Liver (tissue), 9 donors: ENCODE measurements around the gene OPHN1. TPM values are rescaled to one million over a fixed set of nuclear protein-coding genes. Genes with fewer than 3 reads are reported as not detected.

Experiments used
- DNase-seq: peaks from one replicate; pipeline ENCODE4 v3.0.0-alpha.2; 2017; ENCODE audit warnings: low spot score
- H3K27ac ChIP-seq, 2 donors: one replicate each; pipeline ENCODE4 v1.7.0; 2013; ENCODE audit warnings: inconsistent platforms in 2 of 2, low read length in 2 of 2, control low read depth in 1 of 2, low read depth in 1 of 2, mild to moderate bottlenecking in 1 of 2
- H3K27me3 ChIP-seq, 4 donors: one replicate each; pipeline versions ENCODE4 v1.6.1 to v1.7.0; 2013; ENCODE audit warnings: low read length in 3 of 4, inconsistent platforms in 1 of 4, mild to moderate bottlenecking in 1 of 4, moderate library complexity in 1 of 4; ENCODE audit not compliant: control insufficient read depth in 4 of 4, insufficient read depth in 4 of 4
- H3K36me3 ChIP-seq, 4 donors: one replicate each; pipeline versions ENCODE4 v1.6.1 to v1.7.0; 2013; ENCODE audit warnings: low read length in 3 of 4, mild to moderate bottlenecking in 3 of 4, low read depth in 1 of 4, moderate library complexity in 1 of 4; ENCODE audit not compliant: control insufficient read depth in 4 of 4, insufficient read depth in 3 of 4
- H3K4me1 ChIP-seq, 4 donors: one replicate each; pipeline versions ENCODE4 v1.6.1 to v1.7.0; 2013; ENCODE audit warnings: low read length in 3 of 4, mild to moderate bottlenecking in 3 of 4, moderate library complexity in 1 of 4; ENCODE audit not compliant: control insufficient read depth in 4 of 4, insufficient read depth in 4 of 4
- H3K4me3 ChIP-seq, 3 donors: one replicate each; pipeline versions ENCODE4 v1.6.1 to v1.7.0; 2013; ENCODE audit warnings: low read length in 3 of 3, control low read depth in 1 of 3, low read depth in 1 of 3, mild to moderate bottlenecking in 1 of 3
- H3K9ac ChIP-seq, 2 donors: one replicate each; pipeline ENCODE4 v1.7.0; 2013; ENCODE audit warnings: low read length in 2 of 2, mild to moderate bottlenecking in 2 of 2, moderate library complexity in 2 of 2, control low read depth in 1 of 2, low read depth in 1 of 2
- H3K9me3 ChIP-seq, 4 donors: one replicate each; pipeline versions ENCODE4 v1.6.1 to v1.7.0; 2013; ENCODE audit warnings: low read length in 3 of 4; ENCODE audit not compliant: control insufficient read depth in 4 of 4
- EGR1 ChIP-seq, 2 donors: IDR thresholded peaks; 2 replicates each; pipeline ENCODE4 v1.6.1; 2016 to 2018; ENCODE audit warnings: antibody characterized with exemption in 2 of 2, low read depth in 2 of 2
- FOXA1 ChIP-seq: IDR thresholded peaks from 2 replicates; pipeline ENCODE4 v1.6.1; 2016; ENCODE audit warnings: antibody characterized with exemption
- FOXA2 ChIP-seq: IDR thresholded peaks from 2 replicates; pipeline ENCODE4 v1.6.1; 2016; ENCODE audit warnings: antibody characterized with exemption
- GABPA ChIP-seq, 2 donors: IDR thresholded peaks in 1 of 2; conservative IDR thresholded peaks in 1 of 2; 2 replicates each; pipeline ENCODE4 v1.6.1; 2016; ENCODE audit warnings: antibody characterized with exemption in 2 of 2, mild to moderate bottlenecking in 1 of 2, moderate library complexity in 1 of 2
- HNF4A ChIP-seq, 2 donors: conservative IDR thresholded peaks; 2 replicates each; pipeline ENCODE4 v1.6.1; 2016; ENCODE audit warnings: antibody characterized with exemption in 2 of 2, mild to moderate bottlenecking in 2 of 2
- HNF4G ChIP-seq: IDR thresholded peaks from 2 replicates; pipeline ENCODE4 v1.6.1; 2016; ENCODE audit warnings: antibody characterized with exemption
- JUND ChIP-seq, 2 donors: IDR thresholded peaks; 2 replicates each; pipeline ENCODE4 v1.6.1; 2016; ENCODE audit warnings: antibody characterized with exemption in 2 of 2
- NR2F2 ChIP-seq: IDR thresholded peaks from 2 replicates; pipeline ENCODE4 v1.6.1; 2016; ENCODE audit warnings: antibody characterized with exemption
- RAD21 ChIP-seq, 2 donors: IDR thresholded peaks; 2 replicates each; pipeline ENCODE4 v1.6.1; 2016; ENCODE audit warnings: antibody characterized with exemption in 2 of 2, mild to moderate bottlenecking in 2 of 2
- RXRA ChIP-seq, 2 donors: IDR thresholded peaks; 2 replicates each; pipeline ENCODE4 v1.6.1; 2017 to 2018; ENCODE audit warnings: antibody characterized with exemption in 2 of 2, mild to moderate bottlenecking in 1 of 2
- SP1 ChIP-seq: IDR thresholded peaks from 2 replicates; pipeline ENCODE4 v1.6.1; 2018; ENCODE audit warnings: antibody characterized with exemption, mild to moderate bottlenecking
- TAF1 ChIP-seq: conservative IDR thresholded peaks from 2 replicates; pipeline ENCODE4 v1.6.1; 2016; ENCODE audit warnings: antibody characterized with exemption, mild to moderate bottlenecking
- YY1 ChIP-seq: IDR thresholded peaks from 2 replicates; pipeline ENCODE4 v1.6.1; 2016; ENCODE audit warnings: antibody characterized with exemption, mild to moderate bottlenecking
- WGBS: extraction: QIAGEN DNeasy Blood & Tissue Kit; methylation state at CpG from one replicate; pipeline ENCODE4 v1.1.7; 2013; 5-methylcytosine and 5-hydroxymethylcytosine counted together
- polyA plus RNA-seq, 2 donors: library from polyadenylated mRNA; stranded (reverse) in 1 of 2; unstranded in 1 of 2; fragments of 200-250 nt in 1 of 2; fragments of >200 nt in 1 of 2; fragmentation: Nextera tagmentation in 1 of 2; extraction: Ambion mirVana in 1 of 2; gene quantifications; one replicate each; pipeline versions ENCODE4 v1.2.1 to v1.2.3, GENCODE V29; 2013 to 2015
- total RNA-seq, 2 donors: library from RNA; depleted of rRNA; stranded (reverse); fragments of >200 nt; gene quantifications; one replicate each; pipeline ENCODE4 v1.2.3, GENCODE V29; 2014
- TF ChIP-seq, protein P1 (sequence below): IDR thresholded peaks from 2 replicates; pipeline ENCODE4 v1.6.1; 2016; ENCODE audit warnings: antibody characterized with exemption
- TF ChIP-seq, protein P2 (sequence below): IDR thresholded peaks from 2 replicates; pipeline ENCODE4 v1.6.1; 2016; ENCODE audit warnings: antibody characterized with exemption, mild to moderate bottlenecking
- TF ChIP-seq, protein P3 (sequence below): IDR thresholded peaks from 2 replicates; pipeline ENCODE4 v1.6.1; 2016; ENCODE audit warnings: antibody characterized with exemption
- TF ChIP-seq, protein P4 (sequence below): fragments of 150-350 bp; IDR thresholded peaks from 2 replicates; pipeline ENCODE4 v1.5.1; 2017; ENCODE audit warnings: improper control_type of control experiment, low read depth, low read length; ENCODE audit not compliant: missing input control
- TF ChIP-seq, protein P5 (sequence below): IDR thresholded peaks from 2 replicates; pipeline ENCODE4 v1.6.1; 2016; ENCODE audit warnings: antibody characterized with exemption
- donor health status: healthy.
- donor health status: healthy.
- donor health status: healthy.
- donor health status: healthy.
- donor health status: healthy.

The OPHN1 gene
- total and polyA plus RNA-seq, 4 donors, result 0.17 to 1.2 (median 0.60) TPM

DNA sequence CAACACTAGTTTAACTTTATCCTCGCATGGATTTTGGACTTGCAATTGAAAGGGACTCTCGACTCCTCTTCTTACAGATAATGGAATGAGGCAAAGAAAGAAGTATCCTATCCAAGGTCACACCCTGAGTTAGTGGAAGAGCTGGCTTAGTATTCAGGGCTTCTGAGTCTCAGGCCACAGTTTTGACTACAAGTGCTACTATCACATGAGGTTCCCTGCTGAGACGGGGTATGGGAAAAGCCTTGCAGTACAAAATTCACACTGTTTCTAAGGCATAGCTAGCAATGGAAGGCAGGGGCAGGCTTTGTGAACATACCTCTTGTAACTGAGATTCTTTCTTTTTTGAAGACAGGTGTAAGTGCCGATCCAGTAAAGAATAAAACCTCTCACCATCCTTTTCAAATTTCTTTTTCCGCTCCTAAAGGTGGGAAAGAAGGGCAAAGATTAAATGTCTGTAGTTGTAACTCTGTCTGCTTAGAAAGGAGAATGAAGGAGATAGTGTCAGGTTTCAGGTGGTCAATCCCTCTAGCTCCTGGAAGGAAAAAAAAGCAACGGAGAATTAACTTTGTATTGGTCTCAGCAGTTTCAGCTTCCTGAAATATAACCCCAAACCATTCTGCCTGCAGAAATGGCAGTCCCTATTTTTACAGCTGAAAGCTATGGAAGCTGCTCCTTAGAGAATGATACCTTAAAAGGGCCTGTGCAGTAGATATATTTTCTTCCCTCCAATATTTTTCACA is 199.0 kb downstream of the OPHN1 start:
- Histone ChIP-seq H3K4me3 (no peak overlapping the region), H3K27me3 (no peaks in the 10 kb centered on the region), H3K27ac (no peak overlapping the region), H3K4me1 (no peaks in the 10 kb centered on the region), H3K9me3 (no peaks in the 10 kb centered on the region), H3K9ac (no peak overlapping the region), H3K36me3 (no peaks in the 10 kb centered on the region)
- no peak for DNase-seq
- TF ChIP-seq JUND (IDR thresholded peaks at IDR 0.05) (no peak), FOXA2 (no peak), GABPA (IDR thresholded peaks at IDR 0.05 in 1 of 2, conservative IDR thresholded peaks at IDR 0.05 in 1 of 2) (no peak), RXRA (IDR thresholded peaks at IDR 0.05) (no peak), NR2F2 (no peak), SP1 (no peak), RAD21 (IDR thresholded peaks at IDR 0.05) (no peak), EGR1 (IDR thresholded peaks at IDR 0.05; ENCODE audit: low read depth in 2 of 2) (no peak), HNF4A (conservative IDR thresholded peaks at IDR 0.05) (no peak), HNF4G (no peak), FOXA1 (no peak)
- TF ChIP-seq, protein P1, sequence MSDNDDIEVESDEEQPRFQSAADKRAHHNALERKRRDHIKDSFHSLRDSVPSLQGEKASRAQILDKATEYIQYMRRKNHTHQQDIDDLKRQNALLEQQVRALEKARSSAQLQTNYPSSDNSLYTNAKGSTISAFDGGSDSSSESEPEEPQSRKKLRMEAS, result no peak
- TF ChIP-seq, protein P2, sequence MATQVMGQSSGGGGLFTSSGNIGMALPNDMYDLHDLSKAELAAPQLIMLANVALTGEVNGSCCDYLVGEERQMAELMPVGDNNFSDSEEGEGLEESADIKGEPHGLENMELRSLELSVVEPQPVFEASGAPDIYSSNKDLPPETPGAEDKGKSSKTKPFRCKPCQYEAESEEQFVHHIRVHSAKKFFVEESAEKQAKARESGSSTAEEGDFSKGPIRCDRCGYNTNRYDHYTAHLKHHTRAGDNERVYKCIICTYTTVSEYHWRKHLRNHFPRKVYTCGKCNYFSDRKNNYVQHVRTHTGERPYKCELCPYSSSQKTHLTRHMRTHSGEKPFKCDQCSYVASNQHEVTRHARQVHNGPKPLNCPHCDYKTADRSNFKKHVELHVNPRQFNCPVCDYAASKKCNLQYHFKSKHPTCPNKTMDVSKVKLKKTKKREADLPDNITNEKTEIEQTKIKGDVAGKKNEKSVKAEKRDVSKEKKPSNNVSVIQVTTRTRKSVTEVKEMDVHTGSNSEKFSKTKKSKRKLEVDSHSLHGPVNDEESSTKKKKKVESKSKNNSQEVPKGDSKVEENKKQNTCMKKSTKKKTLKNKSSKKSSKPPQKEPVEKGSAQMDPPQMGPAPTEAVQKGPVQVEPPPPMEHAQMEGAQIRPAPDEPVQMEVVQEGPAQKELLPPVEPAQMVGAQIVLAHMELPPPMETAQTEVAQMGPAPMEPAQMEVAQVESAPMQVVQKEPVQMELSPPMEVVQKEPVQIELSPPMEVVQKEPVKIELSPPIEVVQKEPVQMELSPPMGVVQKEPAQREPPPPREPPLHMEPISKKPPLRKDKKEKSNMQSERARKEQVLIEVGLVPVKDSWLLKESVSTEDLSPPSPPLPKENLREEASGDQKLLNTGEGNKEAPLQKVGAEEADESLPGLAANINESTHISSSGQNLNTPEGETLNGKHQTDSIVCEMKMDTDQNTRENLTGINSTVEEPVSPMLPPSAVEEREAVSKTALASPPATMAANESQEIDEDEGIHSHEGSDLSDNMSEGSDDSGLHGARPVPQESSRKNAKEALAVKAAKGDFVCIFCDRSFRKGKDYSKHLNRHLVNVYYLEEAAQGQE, result no peak
- TF ChIP-seq, protein P3, sequence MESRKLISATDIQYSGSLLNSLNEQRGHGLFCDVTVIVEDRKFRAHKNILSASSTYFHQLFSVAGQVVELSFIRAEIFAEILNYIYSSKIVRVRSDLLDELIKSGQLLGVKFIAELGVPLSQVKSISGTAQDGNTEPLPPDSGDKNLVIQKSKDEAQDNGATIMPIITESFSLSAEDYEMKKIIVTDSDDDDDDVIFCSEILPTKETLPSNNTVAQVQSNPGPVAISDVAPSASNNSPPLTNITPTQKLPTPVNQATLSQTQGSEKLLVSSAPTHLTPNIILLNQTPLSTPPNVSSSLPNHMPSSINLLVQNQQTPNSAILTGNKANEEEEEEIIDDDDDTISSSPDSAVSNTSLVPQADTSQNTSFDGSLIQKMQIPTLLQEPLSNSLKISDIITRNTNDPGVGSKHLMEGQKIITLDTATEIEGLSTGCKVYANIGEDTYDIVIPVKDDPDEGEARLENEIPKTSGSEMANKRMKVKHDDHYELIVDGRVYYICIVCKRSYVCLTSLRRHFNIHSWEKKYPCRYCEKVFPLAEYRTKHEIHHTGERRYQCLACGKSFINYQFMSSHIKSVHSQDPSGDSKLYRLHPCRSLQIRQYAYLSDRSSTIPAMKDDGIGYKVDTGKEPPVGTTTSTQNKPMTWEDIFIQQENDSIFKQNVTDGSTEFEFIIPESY, result no peak
- TF ChIP-seq, protein P4, sequence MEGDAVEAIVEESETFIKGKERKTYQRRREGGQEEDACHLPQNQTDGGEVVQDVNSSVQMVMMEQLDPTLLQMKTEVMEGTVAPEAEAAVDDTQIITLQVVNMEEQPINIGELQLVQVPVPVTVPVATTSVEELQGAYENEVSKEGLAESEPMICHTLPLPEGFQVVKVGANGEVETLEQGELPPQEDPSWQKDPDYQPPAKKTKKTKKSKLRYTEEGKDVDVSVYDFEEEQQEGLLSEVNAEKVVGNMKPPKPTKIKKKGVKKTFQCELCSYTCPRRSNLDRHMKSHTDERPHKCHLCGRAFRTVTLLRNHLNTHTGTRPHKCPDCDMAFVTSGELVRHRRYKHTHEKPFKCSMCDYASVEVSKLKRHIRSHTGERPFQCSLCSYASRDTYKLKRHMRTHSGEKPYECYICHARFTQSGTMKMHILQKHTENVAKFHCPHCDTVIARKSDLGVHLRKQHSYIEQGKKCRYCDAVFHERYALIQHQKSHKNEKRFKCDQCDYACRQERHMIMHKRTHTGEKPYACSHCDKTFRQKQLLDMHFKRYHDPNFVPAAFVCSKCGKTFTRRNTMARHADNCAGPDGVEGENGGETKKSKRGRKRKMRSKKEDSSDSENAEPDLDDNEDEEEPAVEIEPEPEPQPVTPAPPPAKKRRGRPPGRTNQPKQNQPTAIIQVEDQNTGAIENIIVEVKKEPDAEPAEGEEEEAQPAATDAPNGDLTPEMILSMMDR, result no peak
- 79% methylated on average over 6 of the region's 6 CpGs for WGBS

DNA sequence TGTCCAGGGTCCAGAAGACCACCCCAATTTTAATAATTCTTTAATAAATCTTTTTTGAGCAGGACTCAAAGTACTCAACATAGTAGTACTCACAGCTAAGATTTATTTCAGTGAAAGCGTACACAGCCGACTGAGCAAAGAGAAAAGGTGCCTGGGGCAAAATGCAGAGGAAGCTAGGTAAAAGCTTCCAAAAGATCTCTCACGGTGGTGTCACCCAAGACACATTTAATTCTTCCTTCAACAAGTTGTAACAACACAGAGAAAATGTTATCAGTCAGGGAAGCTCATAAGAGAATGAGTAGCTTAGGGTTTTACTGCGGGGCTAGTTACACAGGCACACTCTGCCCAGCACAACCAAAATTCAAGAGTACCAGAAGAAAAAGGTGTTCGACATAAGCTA is 201.1 kb downstream of the OPHN1 start:
- no peak overlapping the region for H3K9ac ChIP-seq
- H3K4me1 ChIP-seq, result no peaks in the 10 kb centered on the region
- WGBS, result 87% methylated on average over 5 of the region's 5 CpGs
- no peaks in the 10 kb centered on the region for H3K27me3 ChIP-seq
- H3K9me3 ChIP-seq, result no peaks in the 10 kb centered on the region
- no peaks in the 10 kb centered on the region for H3K36me3 ChIP-seq
- no peak overlapping the region for H3K4me3 ChIP-seq
- no peak for DNase-seq
- H3K27ac ChIP-seq, result no peak overlapping the region
- no peak for TF ChIP-seq YY1
- no peak for TF ChIP-seq GABPA (IDR thresholded peaks at IDR 0.05 in 1 of 2, conservative IDR thresholded peaks at IDR 0.05 in 1 of 2)
- TF ChIP-seq TAF1, result no peak
- no peak for TF ChIP-seq EGR1 (IDR thresholded peaks at IDR 0.05; ENCODE audit: low read depth in 2 of 2)
- TF ChIP-seq RXRA (IDR thresholded peaks at IDR 0.05), result no peak
- no peak for TF ChIP-seq NR2F2
- no peak for TF ChIP-seq FOXA1
- TF ChIP-seq RAD21 (IDR thresholded peaks at IDR 0.05), result no peak
- TF ChIP-seq, protein P4, result no peak
- no peak for TF ChIP-seq FOXA2
- no peak for TF ChIP-seq SP1
- TF ChIP-seq JUND (IDR thresholded peaks at IDR 0.05), result no peak
- TF ChIP-seq HNF4A (conservative IDR thresholded peaks at IDR 0.05), result no peak
- TF ChIP-seq, protein P5, sequence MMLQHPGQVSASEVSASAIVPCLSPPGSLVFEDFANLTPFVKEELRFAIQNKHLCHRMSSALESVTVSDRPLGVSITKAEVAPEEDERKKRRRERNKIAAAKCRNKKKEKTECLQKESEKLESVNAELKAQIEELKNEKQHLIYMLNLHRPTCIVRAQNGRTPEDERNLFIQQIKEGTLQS, result no peak
- TF ChIP-seq HNF4G, result no peak
- TF ChIP-seq, protein P3, result no peak
